Bladder microvascular endothelial cell (primary cell): Measurements from ENCODE around the gene RFC2. TPM values are rescaled to one million over a fixed set of nuclear protein-coding genes. Genes with fewer than 3 reads are reported as not detected.

Experiments used
- total RNA-seq: library from RNA; depleted of rRNA; stranded (reverse); fragments of >200 nt; gene quantifications from 2 replicates; pipeline ENCODE4 v1.2.3, GENCODE V29; 2014

The RFC2 gene
- total RNA-seq: 25.0 and 29.3 TPM in 2 replicates

GRCh38 chr7:74254129-74254857 is at the start of gene RFC2:
Gene RFC2 (minus strand): TSS chr7:74254399. CDS start chr7:74254383, 16 bp downstream.

GRCh38 chr7:74289018-74289658 is 34.9 kb upstream of the RFC2 start, which contains the start of gene CLIP2:
Gene CLIP2 (plus strand): TSS chr7:74289407. CDS start chr7:74317547, 28,140 bp downstream.

Other genes with a start within 250 kb of the RFC2 start
- 0.81 and 95.7 TPM in 2 replicates for gene ELN, start 226.2 kb downstream of the RFC2 start, total RNA-seq
- gene LIMK1, start 170.6 kb downstream of the RFC2 start, total RNA-seq: 14.7 and 38.9 TPM in 2 replicates
- gene EIF4H, start 80.0 kb downstream of the RFC2 start, total RNA-seq: 363 and 515 TPM in 2 replicates
- 0.49 and 3.1 TPM in 2 replicates for gene LAT2, start 44.4 kb downstream of the RFC2 start, total RNA-seq
- 31.7 and 65.3 TPM in 2 replicates for gene CLIP2, start 35.0 kb upstream of the RFC2 start, total RNA-seq
- gene GTF2IRD1, start 199.5 kb upstream of the RFC2 start, total RNA-seq: 3.1 and 6.9 TPM in 2 replicates